OCI-M2 (cell line): ENCODE measurements around the gene TMEM14C.
"Not testable (repeated sequence)": the region's sequence is repeated elsewhere in the genome, so short reads cannot be mapped to it uniquely, and the experiment has no call there.

Source experiments
- DNase-seq: peaks from one replicate; lab custom pipeline; 2025; ENCODE audit not compliant: unreplicated experiment; lab: John Stamatoyannopoulos, UW

Gene TMEM14C

GRCh38 chr6:10720960-10721849 is 1.7 kb upstream of the TMEM14C start:
- DNase-seq: not testable (repeated sequence)

GRCh38 chr6:10721850-10722569 is 860 bp upstream of the TMEM14C start:
- no peak for DNase-seq

- no peak for DNase-seq
These were observed 375 bp upstream of the TMEM14C start for GRCh38 chr6:10722570-10722819.

GRCh38 chr6:10723567-10723881 is 654 bp downstream of the TMEM14C start:
- no peak for DNase-seq

- peak; percentile 91 for DNase-seq
These were observed 2.2 kb downstream of the TMEM14C start for GRCh38 chr6:10725044-10725443.

GRCh38 chr6:10725716-10726115 is 2.8 kb downstream of the TMEM14C start:
- no peak for DNase-seq

- no peak for DNase-seq
These were observed 7.4 kb downstream of the TMEM14C start for GRCh38 chr6:10730254-10730653.

- no peak for DNase-seq
These were observed 10.4 kb downstream of the TMEM14C start for GRCh38 chr6:10733151-10733715.

GRCh38 chr6:10733863-10734262 is 11.0 kb downstream of the TMEM14C start:
- no peak for DNase-seq

- DNase-seq: no peak
These were observed 13.9 kb downstream of the TMEM14C start for GRCh38 chr6:10736731-10737130.

- DNase-seq: no peak
These were observed 17.2 kb downstream of the TMEM14C start for GRCh38 chr6:10740061-10740460.

- not testable (repeated sequence) for DNase-seq
These were observed 18.8 kb downstream of the TMEM14C start for GRCh38 chr6:10741643-10742042.

GRCh38 chr6:10742251-10742650 is 19.4 kb downstream of the TMEM14C start:
- DNase-seq: no peak

- no peak for DNase-seq
These were observed 20.6 kb downstream of the TMEM14C start for GRCh38 chr6:10743515-10743914.

- DNase-seq: no peak
These were observed 22.2 kb downstream of the TMEM14C start for GRCh38 chr6:10745116-10745515.

- no peak for DNase-seq
These were observed 24.0 kb downstream of the TMEM14C start for GRCh38 chr6:10746915-10747250.

- peak; percentile 95 for DNase-seq
These were observed 24.5 kb downstream of the TMEM14C start, which contains the start of gene TMEM14B for GRCh38 chr6:10747251-10747972. Gene TMEM14B (plus strand): TSS chr6:10747805. CDS start chr6:10749246, 1,441 bp downstream.

GRCh38 chr6:10749734-10750133 is 26.9 kb downstream of the TMEM14C start:
- DNase-seq: peak; percentile 84

GRCh38 chr6:10750568-10750967 is 27.7 kb downstream of the TMEM14C start:
- DNase-seq: not testable (repeated sequence)

GRCh38 chr6:10751757-10752156 is 28.9 kb downstream of the TMEM14C start:
- DNase-seq: not testable (repeated sequence)

- DNase-seq: no peak
These were observed 33.2 kb downstream of the TMEM14C start for GRCh38 chr6:10756085-10756484.
